ENCODE measurements around the gene MLIP. TPM values are rescaled to one million over a fixed set of nuclear protein-coding genes. Genes with fewer than 3 reads are reported as not detected.

Gene MLIP
- total RNA-seq, 1 experiment from 2014 or later = 0.59 TPM

DNA sequence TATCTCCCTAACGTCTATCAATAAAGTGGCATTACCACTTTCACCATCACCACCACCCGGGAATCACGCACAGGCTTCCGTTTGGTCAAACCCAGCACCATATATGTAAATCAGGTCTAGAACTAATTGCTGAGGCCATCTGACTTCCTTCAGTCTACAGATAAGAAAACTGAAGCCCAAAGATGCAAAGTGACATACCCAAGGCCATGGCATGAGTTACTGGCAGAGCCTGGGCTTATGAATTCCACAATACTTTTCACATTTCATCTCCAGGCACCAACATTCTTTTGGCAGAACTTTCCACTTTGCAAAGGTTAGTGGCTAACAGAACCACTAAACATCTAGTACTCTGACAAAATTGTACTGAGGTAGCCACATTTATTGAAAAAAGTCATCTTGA, 132.5 kb downstream of the MLIP start (continued):
- no peak for TF ChIP-seq ELF1 (IDR thresholded peaks at IDR 0.05; ENCODE audit: borderline replicate concordance, low read depth)
- no peak for TF ChIP-seq SIN3A (IDR thresholded peaks at IDR 0.05; ENCODE audit: low read depth)
- TF ChIP-seq SRF (IDR thresholded peaks at IDR 0.05; ENCODE audit: low read depth) = no peak
- TF ChIP-seq CEBPB (IDR thresholded peaks at IDR 0.05; ENCODE audit: low read depth) = no peak
- TF ChIP-seq EZH2 (IDR thresholded peaks at IDR 0.05) = no peak
- no peak for TF ChIP-seq ZNF274 (IDR thresholded peaks at IDR 0.05; ENCODE audit: low read depth, low read length)
- TF ChIP-seq YY1 (IDR thresholded peaks at IDR 0.05; ENCODE audit: extremely low read depth, insufficient replicate concordance, low read depth, low read length) = no peak
- no peak for TF ChIP-seq EGR1 (IDR thresholded peaks at IDR 0.05; ENCODE audit: low read depth)
- TF ChIP-seq POLR2A (IDR thresholded peaks at IDR 0.05; ENCODE audit: borderline replicate concordance, extremely low read depth, insufficient read depth, insufficient read length) = no peak
- TF ChIP-seq, protein P1, sequence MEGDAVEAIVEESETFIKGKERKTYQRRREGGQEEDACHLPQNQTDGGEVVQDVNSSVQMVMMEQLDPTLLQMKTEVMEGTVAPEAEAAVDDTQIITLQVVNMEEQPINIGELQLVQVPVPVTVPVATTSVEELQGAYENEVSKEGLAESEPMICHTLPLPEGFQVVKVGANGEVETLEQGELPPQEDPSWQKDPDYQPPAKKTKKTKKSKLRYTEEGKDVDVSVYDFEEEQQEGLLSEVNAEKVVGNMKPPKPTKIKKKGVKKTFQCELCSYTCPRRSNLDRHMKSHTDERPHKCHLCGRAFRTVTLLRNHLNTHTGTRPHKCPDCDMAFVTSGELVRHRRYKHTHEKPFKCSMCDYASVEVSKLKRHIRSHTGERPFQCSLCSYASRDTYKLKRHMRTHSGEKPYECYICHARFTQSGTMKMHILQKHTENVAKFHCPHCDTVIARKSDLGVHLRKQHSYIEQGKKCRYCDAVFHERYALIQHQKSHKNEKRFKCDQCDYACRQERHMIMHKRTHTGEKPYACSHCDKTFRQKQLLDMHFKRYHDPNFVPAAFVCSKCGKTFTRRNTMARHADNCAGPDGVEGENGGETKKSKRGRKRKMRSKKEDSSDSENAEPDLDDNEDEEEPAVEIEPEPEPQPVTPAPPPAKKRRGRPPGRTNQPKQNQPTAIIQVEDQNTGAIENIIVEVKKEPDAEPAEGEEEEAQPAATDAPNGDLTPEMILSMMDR (IDR thresholded peaks at IDR 0.05 in 2 of 3, conservative IDR thresholded peaks at IDR 0.05 in 1 of 3; ENCODE audit: borderline replicate concordance in 1 of 3, insufficient read depth in 1 of 3, low read depth in 2 of 3, low read length in 2 of 3) = no peak
- no peak for TF ChIP-seq TCF7L2 (IDR thresholded peaks at IDR 0.05; ENCODE audit: borderline replicate concordance, extremely low read depth, insufficient read depth, insufficient read length)

GRCh38 chr6:54244430-54244829, 133.2 kb downstream of the MLIP start:
- no peaks in the 10 kb centered on the region for H3K79me2 ChIP-seq (ENCODE audit: insufficient read depth, low read length)
- no peaks in the 10 kb centered on the region for H3K9me2 ChIP-seq (ENCODE audit: insufficient read depth)
- ATAC-seq = 0 out of 2 replicates have a peak, but pooled peaks have one; percentile 49
- no peaks in the 10 kb centered on the region for H3K9me3 ChIP-seq (ENCODE audit: control insufficient read depth in 1 of 2, insufficient read depth in 1 of 2, low read depth in 1 of 2, low read length in 2 of 2)
- ChIA-PET CTCF (interaction anchor here (0.8 to 1.9 kb wide), 9 partner anchors 8 to 262 kb away, joined by 3 to 9 read pairs (median 3); no protein-coding TSS in a partner anchor), POLR2A (no interaction called here), RAD21 (ENCODE audit: low non-redundant PET in 1 of 2, low total read pairs in 2 of 2, uncharacterized antibody in 2 of 2, unreplicated experiment in 2 of 2) (interaction anchor here in 1 of 2 experiments (2.3 kb wide), 1 partner anchor 258 kb away, joined by 6 read pairs; no protein-coding TSS in a partner anchor)
- H2AFZ ChIP-seq (ENCODE audit: low read depth, low read length, poor library complexity, severe bottlenecking) = no peak overlapping the region
- DNase-seq (ENCODE audit: low read depth, low spot score) = peak; percentile 23
- no peak overlapping the region for H3K4me2 ChIP-seq (ENCODE audit: low read length)
- TF ChIP-seq SP1 (IDR thresholded peaks at IDR 0.05; ENCODE audit: low read depth) (no peak), TCF7L2 (IDR thresholded peaks at IDR 0.05; ENCODE audit: borderline replicate concordance, extremely low read depth, insufficient read depth, insufficient read length) (no peak), SIN3A (IDR thresholded peaks at IDR 0.05; ENCODE audit: low read depth) (no peak), SRF (IDR thresholded peaks at IDR 0.05; ENCODE audit: low read depth) (no peak), ATF3 (IDR thresholded peaks at IDR 0.05) (no peak), CBX3 (IDR thresholded peaks at IDR 0.05; ENCODE audit: low read depth) (no peak), ZFX (IDR thresholded peaks at IDR 0.05) (no peak), JUND (IDR thresholded peaks at IDR 0.05) (no peak), FOSL1 (IDR thresholded peaks at IDR 0.05; ENCODE audit: low read depth) (no peak), ZNF274 (IDR thresholded peaks at IDR 0.05; ENCODE audit: low read depth, low read length) (no peak), RAD21 (IDR thresholded peaks at IDR 0.05; ENCODE audit: low read depth) (peak; percentile 52)
- TF ChIP-seq, protein P2, sequence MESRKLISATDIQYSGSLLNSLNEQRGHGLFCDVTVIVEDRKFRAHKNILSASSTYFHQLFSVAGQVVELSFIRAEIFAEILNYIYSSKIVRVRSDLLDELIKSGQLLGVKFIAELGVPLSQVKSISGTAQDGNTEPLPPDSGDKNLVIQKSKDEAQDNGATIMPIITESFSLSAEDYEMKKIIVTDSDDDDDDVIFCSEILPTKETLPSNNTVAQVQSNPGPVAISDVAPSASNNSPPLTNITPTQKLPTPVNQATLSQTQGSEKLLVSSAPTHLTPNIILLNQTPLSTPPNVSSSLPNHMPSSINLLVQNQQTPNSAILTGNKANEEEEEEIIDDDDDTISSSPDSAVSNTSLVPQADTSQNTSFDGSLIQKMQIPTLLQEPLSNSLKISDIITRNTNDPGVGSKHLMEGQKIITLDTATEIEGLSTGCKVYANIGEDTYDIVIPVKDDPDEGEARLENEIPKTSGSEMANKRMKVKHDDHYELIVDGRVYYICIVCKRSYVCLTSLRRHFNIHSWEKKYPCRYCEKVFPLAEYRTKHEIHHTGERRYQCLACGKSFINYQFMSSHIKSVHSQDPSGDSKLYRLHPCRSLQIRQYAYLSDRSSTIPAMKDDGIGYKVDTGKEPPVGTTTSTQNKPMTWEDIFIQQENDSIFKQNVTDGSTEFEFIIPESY (IDR thresholded peaks at IDR 0.05; ENCODE audit: extremely low read depth, insufficient replicate concordance, low read length) = no peak
- TF ChIP-seq, protein P1 (IDR thresholded peaks at IDR 0.05 in 2 of 3, conservative IDR thresholded peaks at IDR 0.05 in 1 of 3; ENCODE audit: borderline replicate concordance in 1 of 3, insufficient read depth in 1 of 3, low read depth in 2 of 3, low read length in 2 of 3) = peak; percentile 40 to 68 (median 61); a peak in 5 of 6 replicates
- intact Hi-C loops (cut with micrococcal nuclease) = loop anchor here (10.0 kb wide), 1 partner anchor 820 kb away; no protein-coding TSS in a partner anchor
- no TSS peak for BruUV-seq (replicated peaks)
- H3K27me3 ChIP-seq (ENCODE audit: insufficient read depth, low read length) = no peaks in the 10 kb centered on the region
- H3K27ac ChIP-seq (ENCODE audit: low read depth, low read length) = no peak overlapping the region
- H4K20me1 ChIP-seq (ENCODE audit: insufficient read depth) = no peaks in the 10 kb centered on the region
- H3K4me3 ChIP-seq (replicated peaks in 1 of 2; ENCODE audit: low read depth in 1 of 2, low read length in 2 of 2) = no peak overlapping the region
- no peaks in the 10 kb centered on the region for H3K36me3 ChIP-seq (ENCODE audit: control insufficient read depth in 1 of 2, insufficient read depth in 2 of 2, low read length in 2 of 2)
- no peaks in the 10 kb centered on the region for H3K4me1 ChIP-seq (ENCODE audit: control insufficient read depth in 1 of 2, insufficient read depth in 2 of 2, low read length in 2 of 2)
- no peak overlapping the region for H3K9ac ChIP-seq (ENCODE audit: low read length)

Data from HCT116 (cell line).